Measurements from ENCODE around the gene FSTL1. TPM values are rescaled to one million over a fixed set of nuclear protein-coding genes. Genes with fewer than 3 reads are reported as not detected.

The FSTL1 gene
- total RNA-seq, 1 donor from 2014 or later: not detected

DNA sequence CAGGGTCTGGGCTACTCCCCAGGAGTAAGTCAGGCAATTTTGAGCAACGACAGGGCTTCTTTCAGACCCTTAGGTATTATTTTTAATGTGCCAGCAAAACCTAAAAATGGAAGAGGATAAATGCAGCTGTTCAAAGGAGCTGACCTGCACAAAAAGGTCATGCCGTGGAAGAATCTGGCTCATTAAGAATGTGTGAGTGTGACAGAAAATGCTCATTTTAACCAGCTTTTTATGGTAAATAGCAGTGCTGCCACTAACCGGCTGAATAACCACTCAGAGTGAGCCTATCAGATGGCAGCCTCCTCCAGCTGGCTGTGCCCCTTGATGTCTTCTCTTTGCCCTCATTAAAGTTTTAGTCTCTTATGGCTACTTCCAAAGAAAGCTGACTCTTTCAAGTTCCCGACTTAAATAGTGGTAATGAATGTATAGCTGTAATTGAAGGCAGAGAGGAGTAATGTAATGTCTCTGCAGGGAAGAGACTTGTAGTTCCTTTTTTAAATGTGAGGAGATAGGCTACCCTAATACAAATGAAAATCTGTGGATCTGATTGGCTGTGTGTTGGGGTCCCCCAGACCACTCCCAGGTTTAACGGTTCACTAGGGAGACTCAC lies 9.5 kb upstream of the FSTL1 start:
- Mint-ChIP-seq H3K4me3 (no peak overlapping the region), H3K9me3 (no peaks in the 10 kb centered on the region), H3K4me1 (ENCODE audit: low read depth) (no peaks in the 10 kb centered on the region), H3K27me3 (ENCODE audit: insufficient read depth) (peaks cover 5% of the 10 kb centered on the region), H3K36me3 (ENCODE audit: low read depth) (no peaks in the 10 kb centered on the region), H3K27ac (no peak overlapping the region)
- DNase-seq (ENCODE audit: low spot score): no peak
- intact Hi-C loops (cut with micrococcal nuclease): no loop called here

DNA sequence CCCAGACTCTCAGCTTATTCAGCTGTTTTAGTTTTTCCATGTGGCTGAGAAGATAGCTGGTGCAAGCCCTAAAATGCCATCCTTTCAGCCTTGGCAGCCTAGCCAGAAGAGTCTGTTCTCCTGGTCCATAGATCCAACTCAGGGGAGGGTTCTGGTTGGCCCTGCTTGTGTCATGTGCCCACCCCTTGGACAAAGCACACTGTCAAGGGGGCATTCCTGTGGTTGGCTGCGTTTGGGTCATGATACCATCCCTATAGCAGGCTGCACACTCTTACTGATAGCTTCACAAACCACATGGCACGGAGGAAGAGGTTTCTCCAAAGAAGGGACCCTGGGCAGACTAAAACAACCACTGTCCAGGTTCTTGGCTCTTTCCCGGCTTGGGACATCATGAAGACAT lies 8.4 kb upstream of the FSTL1 start:
- Mint-ChIP-seq H3K27me3 (ENCODE audit: insufficient read depth) (peaks cover 5% of the 10 kb centered on the region), H3K4me1 (ENCODE audit: low read depth) (no peaks in the 10 kb centered on the region), H3K27ac (no peak overlapping the region), H3K36me3 (ENCODE audit: low read depth) (no peaks in the 10 kb centered on the region), H3K9me3 (no peaks in the 10 kb centered on the region), H3K4me3 (no peak overlapping the region)
- no peak for DNase-seq (ENCODE audit: low spot score)
- intact Hi-C loops (cut with micrococcal nuclease): no loop called here

DNA sequence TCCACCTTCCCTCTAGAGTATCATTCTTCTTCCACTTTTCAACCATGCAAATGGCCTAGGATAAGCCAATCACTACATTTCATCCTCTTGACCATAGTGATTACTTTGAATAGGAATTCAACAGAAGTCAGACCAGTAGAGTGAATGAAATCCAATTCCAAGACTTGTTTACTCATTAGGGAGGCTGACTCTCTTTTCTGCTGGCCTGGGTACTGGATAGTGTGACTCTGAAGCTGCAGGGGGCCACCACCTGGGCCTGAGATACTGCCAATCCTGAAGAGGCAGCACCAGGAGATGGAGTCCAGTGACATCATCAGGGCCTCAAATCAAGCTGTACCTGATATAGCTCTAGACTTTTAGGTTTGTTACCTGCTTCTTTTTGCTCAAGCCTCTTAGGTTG lies 7.0 kb upstream of the FSTL1 start:
- DNase-seq (ENCODE audit: low spot score): no peak
- intact Hi-C loops (cut with micrococcal nuclease): no loop called here
- H3K27me3 Mint-ChIP-seq (ENCODE audit: insufficient read depth): peaks cover 15% of the 10 kb centered on the region
- no peaks in the 10 kb centered on the region for H3K4me1 Mint-ChIP-seq (ENCODE audit: low read depth)
- no peak overlapping the region for H3K4me3 Mint-ChIP-seq
- no peak overlapping the region for H3K27ac Mint-ChIP-seq
- H3K9me3 Mint-ChIP-seq: no peaks in the 10 kb centered on the region
- no peaks in the 10 kb centered on the region for H3K36me3 Mint-ChIP-seq (ENCODE audit: low read depth)

DNA sequence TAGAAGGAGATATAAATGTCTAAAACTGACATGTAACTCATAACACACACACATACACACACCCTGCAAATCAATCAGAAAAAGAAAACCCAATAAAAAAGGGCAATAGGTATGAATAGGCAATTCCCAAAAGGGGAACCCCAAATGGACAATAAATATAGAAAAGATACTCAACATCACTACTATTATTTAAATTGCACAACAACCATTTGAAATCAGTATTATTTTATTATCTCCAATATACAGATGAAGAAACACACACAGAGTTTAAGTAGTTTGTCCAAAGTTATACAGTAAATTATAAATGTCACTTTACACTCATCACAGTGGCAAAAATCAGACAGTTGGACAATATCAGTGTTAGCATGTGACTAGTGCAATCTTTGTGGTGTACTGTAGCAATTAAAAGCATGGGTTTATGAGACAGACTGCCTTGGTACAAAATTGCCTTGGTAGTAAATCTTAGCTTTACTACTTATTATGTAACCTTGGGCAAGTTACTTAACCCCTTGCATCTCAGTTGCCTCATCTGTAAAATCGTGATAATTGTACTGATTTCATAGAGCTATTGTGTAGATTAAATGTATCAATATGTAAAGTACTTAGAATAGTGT lies 3.4 kb upstream of the FSTL1 start:
- no peak overlapping the region for H3K4me3 Mint-ChIP-seq
- no peaks in the 10 kb centered on the region for H3K9me3 Mint-ChIP-seq
- intact Hi-C loops (cut with micrococcal nuclease): no loop called here
- peaks cover 4% of the 10 kb centered on the region for H3K36me3 Mint-ChIP-seq (ENCODE audit: low read depth)
- H3K27me3 Mint-ChIP-seq (ENCODE audit: insufficient read depth): peaks cover 36% of the 10 kb centered on the region
- no peaks in the 10 kb centered on the region for H3K4me1 Mint-ChIP-seq (ENCODE audit: low read depth)
- DNase-seq (ENCODE audit: low spot score): no peak
- no peak overlapping the region for H3K27ac Mint-ChIP-seq

DNA sequence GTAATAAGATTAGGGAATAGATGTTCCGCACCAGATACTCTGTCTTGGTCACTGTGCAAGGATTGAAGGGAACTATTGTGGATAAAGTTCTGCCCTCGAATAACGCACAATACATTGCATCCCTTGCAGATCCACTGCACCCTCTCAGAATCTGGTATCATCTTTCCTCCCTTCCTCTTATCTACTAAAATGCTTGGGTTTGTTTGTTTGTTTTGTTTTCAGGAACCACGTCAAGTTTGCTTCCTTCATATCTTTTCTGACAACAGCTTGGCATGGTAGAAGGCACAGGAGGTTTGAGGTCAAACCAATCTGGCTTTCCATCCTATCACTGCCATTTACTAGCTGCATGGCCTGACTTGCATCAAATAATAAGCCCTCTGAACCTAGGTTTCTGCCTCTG lies 2.0 kb upstream of the FSTL1 start:
- no peak for DNase-seq (ENCODE audit: low spot score)
- Mint-ChIP-seq H3K27me3 (ENCODE audit: insufficient read depth) (peaks cover 36% of the 10 kb centered on the region), H3K4me3 (no peak overlapping the region), H3K4me1 (ENCODE audit: low read depth) (no peaks in the 10 kb centered on the region), H3K9me3 (no peaks in the 10 kb centered on the region), H3K27ac (no peak overlapping the region), H3K36me3 (ENCODE audit: low read depth) (peaks cover 4% of the 10 kb centered on the region)
- intact Hi-C loops (cut with micrococcal nuclease): no loop called here

DNA sequence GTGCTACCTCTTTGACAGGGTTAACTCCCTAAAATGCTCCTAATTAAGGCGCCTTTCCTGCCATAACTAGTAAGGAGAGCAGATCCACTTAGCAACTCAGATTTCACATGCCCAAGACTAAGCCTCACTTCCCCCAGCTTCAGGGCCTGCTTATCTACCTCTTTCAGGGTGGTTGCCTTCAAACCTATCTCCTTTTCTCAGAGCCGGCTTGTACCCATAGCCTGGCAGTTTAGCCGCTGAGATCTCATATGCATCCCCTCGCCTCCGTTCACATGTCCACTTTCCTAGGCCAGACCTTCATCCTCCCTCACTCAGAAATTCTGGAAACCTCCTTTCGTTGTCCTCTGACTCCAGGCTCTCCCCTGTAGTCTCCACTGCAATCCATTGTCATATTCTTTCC lies 1.0 kb upstream of the FSTL1 start:
- intact Hi-C loops (cut with micrococcal nuclease): no loop called here
- H3K27me3 Mint-ChIP-seq (ENCODE audit: insufficient read depth): peaks cover 44% of the 10 kb centered on the region

DNA sequence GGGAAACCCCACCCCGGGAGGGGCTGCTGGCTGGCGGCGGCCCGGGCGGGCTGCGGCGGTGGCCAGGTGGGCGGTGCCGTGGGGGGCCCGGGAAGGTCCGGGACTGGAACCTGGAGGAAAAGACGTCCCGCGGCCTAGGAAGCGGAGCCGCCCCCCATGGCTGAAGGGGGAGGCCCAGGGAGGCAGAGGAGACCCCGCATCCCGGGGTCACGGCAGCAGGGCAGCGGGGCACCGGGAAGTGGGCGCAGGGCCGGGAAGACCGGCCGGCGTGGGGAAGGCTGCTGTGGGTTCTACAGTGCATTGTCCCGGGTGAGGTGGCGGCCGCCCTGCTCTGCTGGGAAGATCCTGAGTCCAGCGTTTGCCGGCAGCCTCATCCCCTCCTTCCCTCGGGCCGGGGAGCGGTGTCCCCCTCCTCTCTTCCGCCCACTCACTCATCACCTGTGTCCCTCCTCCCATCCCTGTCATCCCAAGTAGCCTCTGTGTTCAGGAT lies 525 bp upstream of the FSTL1 start:
- DNase-seq (ENCODE audit: low spot score): no peak
- Mint-ChIP-seq H3K36me3 (ENCODE audit: low read depth) (peaks cover 4% of the 10 kb centered on the region), H3K27me3 (ENCODE audit: insufficient read depth) (peaks cover 44% of the 10 kb centered on the region), H3K27ac (no peak overlapping the region), H3K9me3 (no peaks in the 10 kb centered on the region), H3K4me3 (peak overlapping the region; percentile 63), H3K4me1 (ENCODE audit: low read depth) (no peaks in the 10 kb centered on the region)
- intact Hi-C loops (cut with micrococcal nuclease): no loop called here

More for the DNA sequence above, 1.0 kb upstream of the FSTL1 start:
- peak overlapping the region; percentile 63 for H3K4me3 Mint-ChIP-seq
- H3K27ac Mint-ChIP-seq: peak overlapping the region; percentile 15
- no peaks in the 10 kb centered on the region for H3K9me3 Mint-ChIP-seq
- DNase-seq (ENCODE audit: low spot score): no peak
- no peaks in the 10 kb centered on the region for H3K4me1 Mint-ChIP-seq (ENCODE audit: low read depth)
- H3K36me3 Mint-ChIP-seq (ENCODE audit: low read depth): peaks cover 4% of the 10 kb centered on the region

DNA sequence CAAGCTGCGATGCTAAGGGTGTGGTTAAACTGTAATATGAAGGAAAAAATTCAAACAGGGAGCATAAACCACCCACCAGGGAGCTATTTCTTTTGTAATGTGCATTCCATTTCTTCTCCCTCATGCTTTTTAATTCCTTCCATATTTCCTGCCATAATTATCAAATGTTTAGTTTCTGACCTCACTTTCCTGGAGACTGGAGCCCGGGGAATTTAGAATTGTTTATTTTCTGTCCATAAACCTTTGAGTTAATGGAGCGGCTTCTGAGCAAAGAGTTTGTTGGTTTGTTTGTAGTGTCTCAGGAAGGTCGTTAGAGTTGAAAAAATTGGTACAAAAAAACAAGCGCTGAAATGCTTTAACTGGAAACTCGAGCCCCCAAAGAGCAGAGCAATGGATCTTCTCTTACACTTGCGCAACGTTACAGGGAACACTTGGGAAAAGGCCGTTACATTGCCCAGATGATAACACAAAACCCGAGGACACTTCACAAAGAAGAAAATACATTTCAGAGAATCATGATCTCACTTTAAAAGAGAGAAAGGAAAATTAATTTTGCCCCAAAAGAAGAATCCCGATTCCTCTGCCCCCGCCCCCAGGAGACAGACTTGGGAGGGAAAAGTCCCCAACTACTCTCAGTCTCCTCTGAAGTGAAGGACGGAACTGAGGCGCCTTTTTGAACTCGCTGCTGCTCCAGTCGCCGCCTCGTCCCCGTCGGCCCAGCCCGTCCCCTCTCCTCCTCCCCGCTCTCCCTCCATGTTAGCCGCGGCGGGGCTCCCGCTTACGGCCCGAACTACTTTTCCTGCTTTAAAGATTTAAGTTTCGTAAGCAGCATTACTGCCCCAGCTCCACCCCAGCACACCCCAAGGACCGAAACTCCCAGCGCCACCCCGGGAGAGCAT lies 842 bp downstream of the FSTL1 start:
- intact Hi-C loops (cut with micrococcal nuclease): no loop called here
- DNase-seq (ENCODE audit: low spot score): no peak
- peaks cover 4% of the 10 kb centered on the region for H3K36me3 Mint-ChIP-seq (ENCODE audit: low read depth)
- H3K4me1 Mint-ChIP-seq (ENCODE audit: low read depth): no peaks in the 10 kb centered on the region
- H3K4me3 Mint-ChIP-seq: peak overlapping the region; percentile 82
- H3K27me3 Mint-ChIP-seq (ENCODE audit: insufficient read depth): peaks cover 48% of the 10 kb centered on the region
- no peak overlapping the region for H3K27ac Mint-ChIP-seq
- no peaks in the 10 kb centered on the region for H3K9me3 Mint-ChIP-seq

DNA sequence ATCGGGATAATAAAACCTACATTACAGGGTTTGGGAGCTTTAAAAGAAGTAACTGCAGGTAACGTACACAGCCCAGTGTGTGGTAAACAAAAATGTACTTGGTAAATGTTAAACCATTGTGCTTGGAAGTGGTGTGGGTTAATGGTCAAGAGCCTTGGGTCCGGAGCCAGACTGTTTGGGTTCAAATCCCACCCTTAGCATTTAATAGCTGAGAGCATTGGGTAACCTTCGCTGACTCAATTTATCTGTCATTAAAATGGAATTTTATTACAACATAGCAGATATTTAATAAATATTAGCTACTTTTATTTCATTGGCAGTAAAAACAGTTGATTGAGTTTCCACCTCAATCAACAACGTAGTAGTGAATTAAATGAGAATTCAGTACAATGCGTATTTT lies 1.5 kb downstream of the FSTL1 start:
- intact Hi-C loops (cut with micrococcal nuclease): no loop called here
- H3K27ac Mint-ChIP-seq: no peak overlapping the region
- no peaks in the 10 kb centered on the region for H3K9me3 Mint-ChIP-seq
- H3K36me3 Mint-ChIP-seq (ENCODE audit: low read depth): peaks cover 4% of the 10 kb centered on the region
- DNase-seq (ENCODE audit: low spot score): no peak
- H3K27me3 Mint-ChIP-seq (ENCODE audit: insufficient read depth): peaks cover 51% of the 10 kb centered on the region
- H3K4me3 Mint-ChIP-seq: no peak overlapping the region
- no peaks in the 10 kb centered on the region for H3K4me1 Mint-ChIP-seq (ENCODE audit: low read depth)

DNA sequence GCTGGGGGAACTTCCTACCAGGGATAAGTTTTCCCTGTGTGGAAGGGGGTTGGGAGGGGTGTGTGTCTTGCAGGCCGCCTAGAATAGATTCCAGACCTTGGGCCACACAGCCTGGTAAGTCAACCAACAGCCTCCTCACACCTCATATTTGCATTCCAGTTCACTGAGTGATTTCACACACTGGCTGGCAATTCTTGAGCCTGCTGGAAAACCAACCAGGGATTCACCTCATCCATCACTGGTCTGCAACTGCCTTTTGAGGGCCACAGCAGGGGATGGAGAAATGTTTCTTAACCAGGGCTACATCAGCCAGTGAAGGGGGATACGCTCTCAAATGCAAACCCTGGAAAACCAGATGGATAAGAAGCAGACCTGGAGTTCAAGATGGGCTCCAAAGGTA lies 2.0 kb downstream of the FSTL1 start:
- Mint-ChIP-seq H3K4me3 (no peak overlapping the region), H3K36me3 (ENCODE audit: low read depth) (peaks cover 4% of the 10 kb centered on the region), H3K4me1 (ENCODE audit: low read depth) (no peaks in the 10 kb centered on the region), H3K9me3 (no peaks in the 10 kb centered on the region), H3K27me3 (ENCODE audit: insufficient read depth) (peaks cover 48% of the 10 kb centered on the region), H3K27ac (no peak overlapping the region)
- DNase-seq (ENCODE audit: low spot score): no peak
- intact Hi-C loops (cut with micrococcal nuclease): no loop called here

DNA sequence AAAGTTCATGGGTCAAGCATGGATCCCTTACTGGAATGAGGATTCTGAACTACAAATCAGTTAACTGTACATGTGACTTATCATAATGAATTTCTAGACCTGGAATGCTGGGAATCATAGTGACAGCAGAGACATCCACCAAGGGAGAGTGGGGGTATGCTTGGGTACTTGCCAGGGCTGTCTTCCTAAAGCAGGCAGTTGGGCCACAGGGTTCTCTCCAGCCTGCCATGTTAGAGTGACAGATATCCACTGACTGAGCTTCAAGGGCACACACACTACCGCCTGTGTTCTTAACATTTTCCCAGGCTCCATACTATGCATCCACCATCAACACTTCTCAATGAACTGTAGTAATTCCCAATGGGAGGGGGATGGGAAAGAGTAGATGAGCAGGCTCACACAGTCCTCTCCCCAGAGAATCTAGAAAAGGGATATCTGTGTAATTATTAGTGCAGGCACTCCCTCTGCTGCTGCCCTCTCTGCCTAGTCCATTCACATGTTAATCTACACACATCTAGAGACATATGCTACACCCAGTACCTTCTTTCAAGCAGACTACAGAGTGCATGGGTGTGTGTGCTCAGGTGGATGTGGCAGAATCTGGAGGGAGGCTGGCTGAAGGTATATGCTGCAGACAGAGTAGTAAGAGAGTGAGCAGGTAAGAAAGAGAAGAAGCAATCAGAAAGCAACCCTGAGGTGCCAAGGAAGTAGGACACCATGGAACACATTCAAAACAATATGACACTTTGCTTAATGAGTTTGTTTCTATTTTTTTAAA lies 3.7 kb downstream of the FSTL1 start:
- H3K27ac Mint-ChIP-seq: no peak overlapping the region
- no peaks in the 10 kb centered on the region for H3K9me3 Mint-ChIP-seq
- DNase-seq (ENCODE audit: low spot score): no peak
- H3K4me3 Mint-ChIP-seq: no peak overlapping the region
- peaks cover 3% of the 10 kb centered on the region for H3K36me3 Mint-ChIP-seq (ENCODE audit: low read depth)
- intact Hi-C loops (cut with micrococcal nuclease): no loop called here
- no peaks in the 10 kb centered on the region for H3K4me1 Mint-ChIP-seq (ENCODE audit: low read depth)
- peaks cover 34% of the 10 kb centered on the region for H3K27me3 Mint-ChIP-seq (ENCODE audit: insufficient read depth)

DNA sequence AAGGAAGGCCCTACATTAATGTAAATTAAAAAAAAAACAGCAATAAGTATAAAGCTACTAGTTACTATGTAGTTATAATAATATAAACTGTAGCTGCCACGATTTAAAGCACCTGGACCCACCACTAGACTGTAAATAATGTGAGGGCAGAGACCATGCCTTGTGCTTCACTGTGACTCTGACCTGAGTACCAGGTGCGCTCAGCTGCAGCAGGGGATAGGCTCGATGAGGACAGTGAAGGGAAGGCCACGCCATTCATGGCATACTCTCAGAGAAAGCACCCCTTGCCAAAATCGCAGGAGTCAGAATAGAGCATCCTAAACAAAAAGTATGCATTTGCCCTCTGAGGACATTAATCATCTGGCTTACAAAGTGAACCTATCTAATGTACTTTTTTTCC lies 5.1 kb downstream of the FSTL1 start:
- no peak overlapping the region for H3K27ac Mint-ChIP-seq
- H3K36me3 Mint-ChIP-seq (ENCODE audit: low read depth): no peaks in the 10 kb centered on the region
- H3K4me1 Mint-ChIP-seq (ENCODE audit: low read depth): no peaks in the 10 kb centered on the region
- DNase-seq (ENCODE audit: low spot score): no peak
- intact Hi-C loops (cut with micrococcal nuclease): no loop called here
- H3K4me3 Mint-ChIP-seq: no peak overlapping the region
- no peaks in the 10 kb centered on the region for H3K9me3 Mint-ChIP-seq
- H3K27me3 Mint-ChIP-seq (ENCODE audit: insufficient read depth): peaks cover 28% of the 10 kb centered on the region

All from activated T-helper 1 cell treated with anti-CD3 and anti-CD28 coated beads, Interleukin-12 subunit alpha, Interleukin-12 subunit beta, Interleukin-2, Interleukin-4 antibody, amounts not matched to agents 30 ng/mL and 10 ng/mL and 1 ng/mL, durations not matched to agents 14 hours and 24 hours and 36 hours (primary cell).